ENCODE data around the gene SMARCC2.

DNA sequence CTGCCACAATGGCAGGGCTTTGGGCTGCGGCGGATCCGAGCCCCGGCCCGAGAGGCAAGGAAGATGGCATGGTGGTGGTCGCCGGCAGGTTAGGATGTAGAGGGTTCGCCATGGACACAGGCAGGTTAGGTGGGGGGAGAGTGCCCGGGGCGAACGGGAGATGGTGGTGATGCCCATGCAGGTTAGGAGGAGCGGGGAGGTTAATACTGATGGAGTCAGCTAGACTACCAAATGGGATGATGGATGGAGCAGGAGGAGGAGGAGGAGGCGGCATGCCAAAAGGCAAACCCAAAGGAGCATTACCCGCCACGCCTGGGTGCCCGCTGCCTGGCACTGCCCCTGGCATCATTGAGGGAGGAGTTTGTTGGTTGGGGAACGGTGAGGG lies 24.9 kb downstream of the SMARCC2 start:
- TF ChIP-seq, protein P1, sequence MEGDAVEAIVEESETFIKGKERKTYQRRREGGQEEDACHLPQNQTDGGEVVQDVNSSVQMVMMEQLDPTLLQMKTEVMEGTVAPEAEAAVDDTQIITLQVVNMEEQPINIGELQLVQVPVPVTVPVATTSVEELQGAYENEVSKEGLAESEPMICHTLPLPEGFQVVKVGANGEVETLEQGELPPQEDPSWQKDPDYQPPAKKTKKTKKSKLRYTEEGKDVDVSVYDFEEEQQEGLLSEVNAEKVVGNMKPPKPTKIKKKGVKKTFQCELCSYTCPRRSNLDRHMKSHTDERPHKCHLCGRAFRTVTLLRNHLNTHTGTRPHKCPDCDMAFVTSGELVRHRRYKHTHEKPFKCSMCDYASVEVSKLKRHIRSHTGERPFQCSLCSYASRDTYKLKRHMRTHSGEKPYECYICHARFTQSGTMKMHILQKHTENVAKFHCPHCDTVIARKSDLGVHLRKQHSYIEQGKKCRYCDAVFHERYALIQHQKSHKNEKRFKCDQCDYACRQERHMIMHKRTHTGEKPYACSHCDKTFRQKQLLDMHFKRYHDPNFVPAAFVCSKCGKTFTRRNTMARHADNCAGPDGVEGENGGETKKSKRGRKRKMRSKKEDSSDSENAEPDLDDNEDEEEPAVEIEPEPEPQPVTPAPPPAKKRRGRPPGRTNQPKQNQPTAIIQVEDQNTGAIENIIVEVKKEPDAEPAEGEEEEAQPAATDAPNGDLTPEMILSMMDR (conservative IDR thresholded peaks at IDR 0.05; ENCODE audit: low read depth, low read length): no peak
- no peak for TF ChIP-seq EZH2 (IDR thresholded peaks at IDR 0.05; ENCODE audit: low read length, unreplicated experiment)
